ENCODE data around the gene NUTF2. TPM values are rescaled to one million over a fixed set of nuclear protein-coding genes. Genes with fewer than 3 reads are reported as not detected.
A peak's percentile ranks its signal among the peaks of the same experiment; 100 is the strongest.
"Not testable (repeated sequence)": the region's sequence is repeated elsewhere in the genome, so short reads cannot be mapped to it uniquely, and the experiment has no call there.

The NUTF2 gene
- total RNA-seq, 1 donor from 2014 or later = 214 TPM

GRCh38 chr16:67837190-67837589 is 9.5 kb upstream of the NUTF2 start:
- DNase-seq (ENCODE audit: low read depth in 2 of 2) = not testable (repeated sequence)

GRCh38 chr16:67837811-67838210 is 8.9 kb upstream of the NUTF2 start:
- DNase-seq (ENCODE audit: low read depth in 2 of 2) = no peak

GRCh38 chr16:67841198-67841815 is 5.4 kb upstream of the NUTF2 start:
- no peak for DNase-seq (ENCODE audit: low read depth in 2 of 2)

- peak; percentile 90 to 96 for DNase-seq (ENCODE audit: low read depth in 2 of 2)
These were observed 4.8 kb upstream of the NUTF2 start, which contains the start of gene THAP11 for GRCh38 chr16:67841816-67842508. Gene THAP11 (plus strand): TSS chr16:67842320. CDS start chr16:67842555, 235 bp downstream.

- peak in 1 of 2 donors; percentile 71 for DNase-seq (ENCODE audit: low read depth in 2 of 2)
These were observed 4.0 kb upstream of the NUTF2 start for GRCh38 chr16:67842509-67843342.

- DNase-seq (ENCODE audit: low read depth in 2 of 2) = no peak
These were observed 3.4 kb upstream of the NUTF2 start for GRCh38 chr16:67843343-67843765.

- DNase-seq (ENCODE audit: low read depth in 2 of 2) = no peak
These were observed 2.2 kb upstream of the NUTF2 start for GRCh38 chr16:67844497-67844896.

GRCh38 chr16:67845291-67846062 is 1.3 kb upstream of the NUTF2 start:
- DNase-seq (ENCODE audit: low read depth in 2 of 2) = no peak

GRCh38 chr16:67846063-67846319 is 742 bp upstream of the NUTF2 start:
- DNase-seq (ENCODE audit: low read depth in 2 of 2) = no peak

GRCh38 chr16:67847064-67847861 is 530 bp downstream of the NUTF2 start, which contains the start of gene CENPT:
Gene CENPT (minus strand): TSS chr16:67847693. CDS start chr16:67833859, 13,834 bp downstream.
- peak in 1 of 2 donors; percentile 73 for DNase-seq (ENCODE audit: low read depth in 2 of 2)

- DNase-seq (ENCODE audit: low read depth in 2 of 2) = no peak
These were observed 1.4 kb downstream of the NUTF2 start for GRCh38 chr16:67848118-67848517.

- DNase-seq (ENCODE audit: low read depth in 2 of 2) = no peak
These were observed 6.9 kb downstream of the NUTF2 start for GRCh38 chr16:67853670-67854069.

- DNase-seq (ENCODE audit: low read depth in 2 of 2) = no peak
These were observed 9.1 kb downstream of the NUTF2 start for GRCh38 chr16:67855789-67856188.

- DNase-seq (ENCODE audit: low read depth in 2 of 2) = no peak
These were observed 10.3 kb downstream of the NUTF2 start for GRCh38 chr16:67856927-67857546.

GRCh38 chr16:67857547-67858233 is 11.0 kb downstream of the NUTF2 start:
- DNase-seq (ENCODE audit: low read depth in 2 of 2) = peak; percentile 85 to 95

- DNase-seq (ENCODE audit: low read depth in 2 of 2) = no peak
These were observed 11.8 kb downstream of the NUTF2 start for GRCh38 chr16:67858500-67858899.

GRCh38 chr16:67860589-67861398 is 14.1 kb downstream of the NUTF2 start:
- DNase-seq (ENCODE audit: low read depth in 2 of 2) = no peak

- no peak for DNase-seq (ENCODE audit: low read depth in 2 of 2)
These were observed 15.1 kb downstream of the NUTF2 start for GRCh38 chr16:67861877-67862276.

All from dermis microvascular lymphatic vessel endothelial cell (primary cell).